GM12864 (cell line): ENCODE results near the gene G6PC3.

Experiments used
- DNase-seq: peaks from one replicate; pipeline ENCODE4 v3.0.0-alpha.2; 2011; ENCODE audit warnings: low read depth
- H3K4me3 ChIP-seq: 2 replicates; pipeline ENCODE4 v1.5.1; 2011; ENCODE audit warnings: mild to moderate bottlenecking, low read depth, low read length, control low read depth
- CTCF ChIP-seq: IDR thresholded peaks from 2 replicates; pipeline ENCODE4 v1.5.1; 2011; ENCODE audit warnings: low read depth, mild to moderate bottlenecking, moderate library complexity, low read length, control low read depth, inconsistent platforms; ENCODE audit errors: missing control alignments

G6PC3 gene

GRCh38 chr17:44091200-44091997 is 20.9 kb downstream of the G6PC3 start:
- no peak for TF ChIP-seq CTCF
- no peak for DNase-seq
- H3K4me3 ChIP-seq: no peak overlapping the region

GRCh38 chr17:44092051-44092450 is 21.5 kb downstream of the G6PC3 start:
- TF ChIP-seq CTCF: no peak
- no peak overlapping the region for H3K4me3 ChIP-seq
- no peak for DNase-seq

- no peak for DNase-seq
- H3K4me3 ChIP-seq: no peak overlapping the region
- TF ChIP-seq CTCF: no peak
Observed at GRCh38 chr17:44093231-44093900, 22.8 kb downstream of the G6PC3 start.

GRCh38 chr17:44094701-44095387 is 24.3 kb downstream of the G6PC3 start:
- H3K4me3 ChIP-seq: no peak overlapping the region
- TF ChIP-seq CTCF: no peak
- DNase-seq: no peak

GRCh38 chr17:44095388-44095646 is 24.8 kb downstream of the G6PC3 start:
- DNase-seq: no peak
- H3K4me3 ChIP-seq: no peak overlapping the region
- TF ChIP-seq CTCF: no peak

GRCh38 chr17:44095647-44096496 is 25.3 kb downstream of the G6PC3 start:
- TF ChIP-seq CTCF: no peak
- no peak for DNase-seq
- H3K4me3 ChIP-seq: no peak overlapping the region
